Kidney (tissue), 14 donors: ENCODE data around the gene ANXA2R. TPM values are rescaled to one million over a fixed set of nuclear protein-coding genes. Genes with fewer than 3 reads are reported as not detected.
"Not testable (repeated sequence)": the region's sequence is repeated elsewhere in the genome, so short reads cannot be mapped to it uniquely, and the experiment has no call there.

Source experiments
- DNase-seq, 5 donors: peaks; one replicate each; pipeline ENCODE4 v3.0.0-alpha.2; 2013 to 2020
- FAIRE-seq: peaks from 2 replicates; lab custom pipeline; 2012; peaks lifted over from hg19 to GRCh38; lab: Jason Lieb, UNC
- H3K27ac ChIP-seq, 2 donors: one replicate each; pipeline ENCODE4 v1.7.0; 2013; ENCODE audit warnings: low read depth in 2 of 2, low read length in 2 of 2, inconsistent platforms in 1 of 2
- H3K27me3 ChIP-seq: one replicate; pipeline ENCODE4 v1.7.1; 2013; ENCODE audit warnings: low read length, inconsistent platforms; ENCODE audit not compliant: control insufficient read depth, insufficient read depth
- H3K36me3 ChIP-seq, 3 donors: one replicate each; pipeline versions ENCODE4 v1.7.0 to v1.7.1; 2013; ENCODE audit warnings: low read length in 3 of 3, control low read depth in 1 of 3, inconsistent platforms in 1 of 3; ENCODE audit not compliant: insufficient read depth in 3 of 3, control insufficient read depth in 2 of 3
- H3K4me1 ChIP-seq, 3 donors: one replicate each; pipeline versions ENCODE4 v1.7.0 to v1.7.1; 2013; ENCODE audit warnings: low read length in 3 of 3, inconsistent platforms in 1 of 3, low read depth in 1 of 3; ENCODE audit not compliant: control insufficient read depth in 2 of 3, insufficient read depth in 2 of 3
- H3K4me3 ChIP-seq, 3 donors: one replicate each; pipeline versions ENCODE4 v1.7.0 to v1.8.1; 2013; ENCODE audit warnings: low read length in 3 of 3, control low read depth in 1 of 3, inconsistent platforms in 1 of 3
- H3K9ac ChIP-seq, 3 donors: one replicate each; pipeline versions ENCODE4 v1.7.0 to v1.7.1; 2013; ENCODE audit warnings: low read length in 3 of 3, control low read depth in 1 of 3, inconsistent platforms in 1 of 3
- H3K9me3 ChIP-seq, 3 donors: one replicate each; pipeline versions ENCODE4 v1.7.0 to v1.7.1; 2013; ENCODE audit warnings: low read length in 3 of 3, control low read depth in 1 of 3, inconsistent platforms in 1 of 3; ENCODE audit not compliant: control insufficient read depth in 2 of 3, insufficient read depth in 1 of 3
- intact Hi-C: fragments of 100-400 bp; cut with DNase I; formaldehyde crosslinking; loops from one replicate; pipeline ENCODE4 v1.11.1; 2022
- polyA plus RNA-seq: library from polyadenylated mRNA; stranded (reverse); fragments of 350-450 nt; fragmentation: Illumina TruSeq; extraction: RNeasy Lipid Tissue Mini Kit (QIAGEN cat#74804); gene quantifications from one replicate; pipeline ENCODE4 v1.2.3, GENCODE V29; 2014; ENCODE audit warnings: low read depth, low replicate concordance; ENCODE audit not compliant: insufficient read depth
- total RNA-seq: library from RNA; stranded (reverse); fragmentation: NEBNext Ultra II Directional; extraction: Animal tissue kit (Norgen Biotek cat#: 25700); gene quantifications from one replicate; pipeline ENCODE4 v1.2.1, GENCODE V29; 2021
- TF ChIP-seq, protein P1 (sequence below): IDR thresholded peaks from 3 replicates; pipeline ENCODE4 v1.5.1; 2012; ENCODE audit warnings: mild to moderate bottlenecking, moderate library complexity, borderline replicate concordance; ENCODE audit not compliant: insufficient read depth; ENCODE audit errors: extremely low read depth
- donor health status: control.
- donor health status: control.
- donor health status: control.
- donor health status: control.
- donor health status: control.
- donor health status: DM: yes; HTN: yes; CAD: no.
- donor health status: Normal renal cell carcinoma (clear cell type).

Gene ANXA2R
- total and polyA plus RNA-seq, 2 donors from 2014 or later = 2.0 to 4.6 TPM

DNA sequence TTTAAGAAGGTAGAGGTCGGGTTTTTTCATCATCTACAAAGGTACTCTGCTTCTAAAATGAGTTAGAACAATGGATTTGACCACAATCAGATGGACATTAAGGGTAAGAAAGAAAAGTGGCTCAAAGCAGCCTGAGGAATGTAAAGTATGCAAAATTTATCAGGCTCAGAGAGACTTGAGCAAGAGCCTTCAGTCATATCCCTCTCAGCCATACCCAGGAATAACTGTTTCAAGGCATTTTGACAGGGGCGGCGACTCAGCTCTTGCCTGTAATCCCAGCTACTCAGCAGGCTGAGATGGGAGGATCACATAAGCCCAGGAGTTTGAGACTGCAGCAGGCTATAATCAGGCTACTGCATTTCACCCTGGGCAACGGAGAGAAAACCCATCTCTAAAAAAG lies 38.8 kb upstream of the ANXA2R start:
- H3K9me3 ChIP-seq = no peaks in the 10 kb centered on the region
- DNase-seq (no peak), FAIRE-seq (no peak)
- no peak overlapping the region for H3K27ac ChIP-seq
- peaks cover 0 to 2% (median 0%) of the 10 kb centered on the region in 3 donors for H3K4me1 ChIP-seq
- H3K4me3 ChIP-seq = no peak overlapping the region
- TF ChIP-seq, protein P1, sequence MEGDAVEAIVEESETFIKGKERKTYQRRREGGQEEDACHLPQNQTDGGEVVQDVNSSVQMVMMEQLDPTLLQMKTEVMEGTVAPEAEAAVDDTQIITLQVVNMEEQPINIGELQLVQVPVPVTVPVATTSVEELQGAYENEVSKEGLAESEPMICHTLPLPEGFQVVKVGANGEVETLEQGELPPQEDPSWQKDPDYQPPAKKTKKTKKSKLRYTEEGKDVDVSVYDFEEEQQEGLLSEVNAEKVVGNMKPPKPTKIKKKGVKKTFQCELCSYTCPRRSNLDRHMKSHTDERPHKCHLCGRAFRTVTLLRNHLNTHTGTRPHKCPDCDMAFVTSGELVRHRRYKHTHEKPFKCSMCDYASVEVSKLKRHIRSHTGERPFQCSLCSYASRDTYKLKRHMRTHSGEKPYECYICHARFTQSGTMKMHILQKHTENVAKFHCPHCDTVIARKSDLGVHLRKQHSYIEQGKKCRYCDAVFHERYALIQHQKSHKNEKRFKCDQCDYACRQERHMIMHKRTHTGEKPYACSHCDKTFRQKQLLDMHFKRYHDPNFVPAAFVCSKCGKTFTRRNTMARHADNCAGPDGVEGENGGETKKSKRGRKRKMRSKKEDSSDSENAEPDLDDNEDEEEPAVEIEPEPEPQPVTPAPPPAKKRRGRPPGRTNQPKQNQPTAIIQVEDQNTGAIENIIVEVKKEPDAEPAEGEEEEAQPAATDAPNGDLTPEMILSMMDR = no peak
- intact Hi-C loops = no loop called here
- H3K36me3 ChIP-seq = peaks cover 0 to 7% (median 0%) of the 10 kb centered on the region in 3 donors
- no peak overlapping the region for H3K9ac ChIP-seq
- no peaks in the 10 kb centered on the region for H3K27me3 ChIP-seq

DNA sequence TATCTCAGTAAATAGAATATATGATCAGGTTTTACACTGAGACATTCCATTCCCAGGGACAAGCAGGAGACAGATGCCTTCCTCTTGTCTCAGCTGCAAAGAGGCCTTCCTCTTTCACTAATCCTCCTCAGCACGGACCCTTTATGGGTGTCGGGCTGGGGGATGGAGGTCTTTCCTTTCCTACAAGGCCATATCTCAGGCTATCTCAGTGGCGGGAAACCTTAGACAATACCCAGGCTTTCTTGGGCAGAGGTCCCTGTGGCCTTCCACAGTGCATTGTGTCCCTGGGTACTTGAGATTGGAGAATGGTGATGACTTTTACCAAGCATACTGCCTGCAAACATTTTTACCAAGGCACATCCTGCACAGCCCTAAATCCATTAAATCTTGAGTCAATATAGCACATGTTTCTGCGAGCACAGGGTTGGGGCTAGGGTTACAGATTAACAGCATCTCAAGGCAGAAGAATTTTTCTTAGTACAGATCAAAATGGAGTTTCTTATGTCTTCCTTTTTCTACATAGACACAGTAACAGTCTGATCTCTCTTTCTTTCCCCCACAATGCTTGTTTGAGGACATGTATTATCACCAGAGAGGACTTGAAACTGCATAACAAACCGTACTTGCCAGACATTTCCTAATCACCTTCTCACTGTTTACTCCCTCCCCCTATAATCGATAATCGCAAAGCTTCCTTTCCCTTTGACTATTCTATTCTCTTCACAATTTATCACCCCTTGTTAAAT lies 37.5 kb upstream of the ANXA2R start:
- H3K9me3 ChIP-seq, FAIRE-seq, H3K4me3 ChIP-seq, H3K9ac ChIP-seq, intact Hi-C loops, DNase-seq, H3K4me1 ChIP-seq, H3K27ac ChIP-seq, H3K27me3 ChIP-seq, H3K36me3 ChIP-seq: not testable (repeated sequence)

DNA sequence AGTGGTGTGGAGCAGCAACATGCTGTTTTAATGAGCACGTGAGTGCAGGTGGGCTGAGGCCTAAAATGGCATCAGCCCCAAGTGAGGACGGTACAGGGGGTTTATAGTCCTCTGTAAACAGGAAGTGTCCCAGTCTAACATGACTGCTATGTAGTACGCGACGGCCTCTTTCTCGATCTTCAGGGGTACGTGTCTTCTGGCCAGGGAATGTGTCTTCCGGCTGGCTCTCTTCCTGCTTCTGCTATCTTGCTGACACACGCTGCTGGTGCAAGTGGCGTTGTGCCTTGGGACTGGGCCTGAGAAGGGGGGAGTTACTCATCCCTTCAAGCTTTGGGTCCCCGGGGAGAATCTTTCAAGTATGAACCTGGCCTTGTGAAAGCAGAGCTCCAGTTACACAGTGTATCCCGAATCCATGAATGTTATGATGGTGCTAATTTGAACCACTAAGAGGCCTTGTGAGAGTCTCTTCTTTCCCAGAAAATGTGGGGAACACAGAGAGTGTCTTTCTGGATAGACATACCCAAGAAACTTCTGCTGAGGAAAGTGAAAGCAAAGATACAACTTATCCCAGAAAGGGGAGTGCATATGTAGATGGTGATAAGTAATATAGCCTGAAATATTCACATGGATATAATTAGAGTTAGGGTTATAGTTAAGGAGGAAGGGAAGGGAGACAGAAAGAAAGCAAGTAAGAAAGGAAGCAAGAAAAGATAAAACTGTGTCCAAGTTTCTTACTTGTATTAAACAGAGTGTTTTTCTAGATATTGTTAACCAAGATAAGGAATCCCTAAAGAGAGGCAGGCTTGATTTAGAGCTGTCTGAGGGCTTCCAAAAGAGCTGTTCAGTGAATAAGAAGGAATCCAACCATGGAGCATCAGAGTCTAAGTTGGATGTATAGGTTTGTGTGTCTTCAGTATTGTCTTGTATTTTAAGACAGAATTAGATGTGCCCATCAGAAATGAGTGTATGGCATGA lies 35.5 kb upstream of the ANXA2R start:
- Histone ChIP-seq H3K27ac (no peak overlapping the region), H3K36me3 (peaks cover 0 to 15% (median 2%) of the 10 kb centered on the region in 3 donors), H3K9me3 (no peaks in the 10 kb centered on the region), H3K4me3 (no peak overlapping the region), H3K4me1 (peaks cover 0 to 2% (median 0%) of the 10 kb centered on the region in 3 donors), H3K27me3 (no peaks in the 10 kb centered on the region), H3K9ac (no peak overlapping the region)
- DNase-seq (peak in 1 of 5 donors; percentile 72), FAIRE-seq (no peak)
- TF ChIP-seq, protein P1 = no peak
- intact Hi-C loops = no loop called here

DNA sequence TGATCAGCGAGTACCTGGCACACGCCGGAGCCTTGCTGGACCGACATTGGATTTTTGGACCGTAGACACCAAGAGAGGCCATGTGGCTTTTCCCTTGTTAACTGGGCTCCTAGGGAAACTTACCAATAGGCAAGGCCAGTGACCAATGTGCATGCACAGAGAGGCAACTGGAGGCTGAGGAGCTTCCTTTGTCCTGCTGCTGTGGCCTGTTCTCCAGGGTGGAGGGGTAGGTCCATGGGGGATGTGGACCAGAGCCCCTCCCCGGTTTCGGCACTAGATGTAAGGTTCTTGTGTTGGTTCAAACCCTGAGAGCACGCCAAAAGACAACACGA lies 34.8 kb upstream of the ANXA2R start:
- Histone ChIP-seq H3K9me3 (no peaks in the 10 kb centered on the region), H3K4me1 (peaks cover 0 to 2% (median 0%) of the 10 kb centered on the region in 3 donors), H3K36me3 (peaks cover 0 to 9% (median 2%) of the 10 kb centered on the region in 3 donors), H3K9ac (no peak overlapping the region), H3K4me3 (no peak overlapping the region), H3K27ac (no peak overlapping the region), H3K27me3 (no peaks in the 10 kb centered on the region)
- no peak for FAIRE-seq
- intact Hi-C loops = no loop called here
- DNase-seq = no peak
- TF ChIP-seq, protein P1 = no peak
